Esophagus squamous epithelium (tissue), 4 donors: ENCODE data around the gene LIPM.

ENCODE experiments used
- CTCF ChIP-seq, 6 experiments: fragments of 450-650 bp in 4 of 6; fragments of 200-600 bp in 2 of 6; sonication (generic) in 2 of 6; IDR thresholded peaks; one replicate each; pipeline ENCODE4 v1.5.1; 2016 to 2019; ENCODE audit warnings: antibody characterized with exemption in 6 of 6, mild to moderate bottlenecking in 4 of 6, moderate library complexity in 4 of 6
- POLR2A ChIP-seq, 4 donors: fragments of 450-650 bp; IDR thresholded peaks; one replicate each; pipeline ENCODE4 v1.6.1; 2017; ENCODE audit warnings: antibody characterized with exemption in 4 of 4, mild to moderate bottlenecking in 4 of 4, moderate library complexity in 3 of 4

- no peak for TF ChIP-seq CTCF (IDR thresholded peaks at IDR 0.05)
- TF ChIP-seq POLR2A (IDR thresholded peaks at IDR 0.05) = no peak
Measured at GRCh38 chr10:88809621-88810020, 7.1 kb downstream of the LIPM start.
